GM12873 (cell line): ENCODE measurements around the gene TRAPPC3L.

Source experiments
- TF ChIP-seq, protein P1 (sequence below): IDR thresholded peaks from 2 replicates; pipeline ENCODE4 v1.5.1; 2012; ENCODE audit warnings: low read depth, mild to moderate bottlenecking, moderate library complexity, low read length, control low read depth; ENCODE audit not compliant: insufficient read depth; ENCODE audit errors: missing control alignments

TRAPPC3L gene

DNA sequence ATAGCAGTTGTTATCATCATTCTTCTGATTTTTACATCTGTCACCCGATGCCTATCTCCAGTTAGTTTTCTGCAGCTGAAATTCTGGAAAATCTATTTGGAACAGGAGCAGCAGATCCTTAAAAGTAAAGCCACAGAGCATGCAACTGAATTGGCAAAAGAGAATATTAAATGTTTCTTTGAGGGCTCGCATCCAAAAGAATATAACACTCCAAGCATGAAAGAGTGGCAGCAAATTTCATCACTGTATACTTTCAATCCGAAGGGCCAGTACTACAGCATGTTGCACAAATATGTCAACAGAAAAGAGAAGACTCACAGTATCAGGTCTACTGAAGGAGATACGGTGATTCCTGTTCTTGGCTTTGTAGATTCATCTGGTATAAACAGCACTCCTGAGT, 82.2 kb downstream of the TRAPPC3L start:
- TF ChIP-seq, protein P1, sequence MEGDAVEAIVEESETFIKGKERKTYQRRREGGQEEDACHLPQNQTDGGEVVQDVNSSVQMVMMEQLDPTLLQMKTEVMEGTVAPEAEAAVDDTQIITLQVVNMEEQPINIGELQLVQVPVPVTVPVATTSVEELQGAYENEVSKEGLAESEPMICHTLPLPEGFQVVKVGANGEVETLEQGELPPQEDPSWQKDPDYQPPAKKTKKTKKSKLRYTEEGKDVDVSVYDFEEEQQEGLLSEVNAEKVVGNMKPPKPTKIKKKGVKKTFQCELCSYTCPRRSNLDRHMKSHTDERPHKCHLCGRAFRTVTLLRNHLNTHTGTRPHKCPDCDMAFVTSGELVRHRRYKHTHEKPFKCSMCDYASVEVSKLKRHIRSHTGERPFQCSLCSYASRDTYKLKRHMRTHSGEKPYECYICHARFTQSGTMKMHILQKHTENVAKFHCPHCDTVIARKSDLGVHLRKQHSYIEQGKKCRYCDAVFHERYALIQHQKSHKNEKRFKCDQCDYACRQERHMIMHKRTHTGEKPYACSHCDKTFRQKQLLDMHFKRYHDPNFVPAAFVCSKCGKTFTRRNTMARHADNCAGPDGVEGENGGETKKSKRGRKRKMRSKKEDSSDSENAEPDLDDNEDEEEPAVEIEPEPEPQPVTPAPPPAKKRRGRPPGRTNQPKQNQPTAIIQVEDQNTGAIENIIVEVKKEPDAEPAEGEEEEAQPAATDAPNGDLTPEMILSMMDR, result no peak

DNA sequence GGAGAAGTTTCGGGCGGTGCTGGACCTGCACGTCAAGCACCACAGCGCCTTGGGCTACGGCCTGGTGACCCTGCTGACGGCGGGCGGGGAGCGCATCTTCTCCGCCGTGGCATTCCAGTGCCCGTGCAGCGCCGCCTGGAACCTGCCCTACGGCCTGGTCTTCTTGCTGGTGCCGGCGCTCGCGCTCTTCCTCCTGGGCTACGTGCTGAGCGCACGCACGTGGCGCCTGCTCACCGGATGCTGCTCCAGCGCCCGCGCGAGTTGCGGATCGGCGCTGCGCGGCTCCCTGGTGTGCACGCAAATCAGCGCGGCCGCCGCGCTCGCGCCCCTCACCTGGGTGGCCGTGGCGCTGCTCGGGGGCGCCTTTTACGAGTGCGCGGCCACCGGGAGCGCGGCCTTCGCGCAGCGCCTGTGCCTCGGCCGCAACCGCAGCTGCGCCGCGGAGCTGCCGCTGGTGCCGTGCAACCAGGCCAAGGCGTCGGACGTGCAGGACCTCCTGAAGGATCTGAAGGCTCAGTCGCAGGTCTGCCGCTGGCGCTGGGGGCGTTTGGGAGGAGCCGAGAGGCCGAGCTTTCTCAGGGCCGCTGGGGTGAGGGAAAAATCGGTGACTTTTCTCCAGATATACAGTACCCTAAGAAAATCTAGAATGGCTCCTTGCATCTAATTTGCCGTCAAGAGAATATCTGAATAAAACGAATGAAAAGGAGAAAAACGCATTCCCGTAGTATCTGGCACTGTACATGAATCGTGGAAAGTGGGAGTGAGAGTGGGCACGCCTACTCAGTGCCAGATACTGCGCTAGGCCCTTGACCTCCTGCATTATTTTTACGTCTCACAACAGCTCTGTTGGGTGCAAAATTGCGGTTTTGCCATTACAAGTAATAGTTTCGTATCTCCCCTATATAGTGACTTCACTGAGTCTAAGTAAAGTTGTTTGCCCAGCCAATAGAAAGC, 83.3 kb downstream of the TRAPPC3L start:
- TF ChIP-seq, protein P1, result peak; percentile 9

DNA sequence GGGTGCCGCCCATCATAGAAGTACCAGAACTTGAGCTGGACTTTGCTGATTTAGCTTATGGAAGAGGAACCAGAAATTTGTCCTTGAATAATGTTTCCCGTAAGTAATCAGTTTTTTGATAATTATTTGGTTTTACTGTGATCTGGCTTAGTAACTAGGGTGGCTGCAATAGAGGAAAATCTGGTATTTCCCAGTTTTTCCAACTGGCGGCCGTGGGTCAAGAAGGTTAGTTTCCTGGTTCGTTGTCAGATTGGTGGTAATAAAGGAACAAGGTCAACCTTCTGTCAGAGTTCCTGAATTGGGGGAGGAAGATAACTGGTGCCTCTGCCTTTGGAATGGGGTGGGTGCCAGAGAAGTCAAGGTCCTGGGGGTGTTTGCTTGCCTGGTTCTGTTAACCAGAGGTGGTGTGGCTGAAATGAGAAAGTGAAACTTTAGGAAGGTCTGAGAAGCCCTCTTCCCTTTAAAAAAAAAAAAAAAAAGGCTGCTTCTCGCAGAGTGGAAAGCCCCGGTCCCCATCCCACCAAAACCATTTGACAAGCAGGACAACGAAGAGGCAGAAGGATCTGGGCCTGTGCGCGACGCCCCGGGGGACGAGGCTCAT, 84.1 kb downstream of the TRAPPC3L start, which contains the start of gene CALHM6:
CALHM6 (plus strand) TSS at position 45 of the 601 bp plus-strand sequence; CDS start at position 600, 555 bp downstream.
- TF ChIP-seq, protein P1, result no peak

DNA sequence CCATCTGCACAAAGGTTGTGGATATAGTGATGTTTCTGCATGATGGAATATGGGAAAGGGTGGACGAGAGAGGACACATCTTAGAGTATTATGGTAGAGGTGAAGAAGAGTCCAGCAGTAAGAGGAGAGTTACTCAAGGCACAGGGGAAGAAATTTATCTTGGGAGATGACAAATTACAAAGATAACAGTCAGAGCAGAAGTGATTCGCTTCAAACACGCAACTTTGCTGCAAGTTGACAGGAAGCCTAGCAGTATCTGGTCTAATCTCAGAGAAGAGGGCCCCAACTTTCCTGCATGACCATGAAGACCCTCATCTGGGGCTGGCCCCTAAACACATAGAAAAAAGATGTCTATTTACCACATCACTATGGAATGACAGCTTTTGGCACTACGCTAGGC, 85.6 kb downstream of the TRAPPC3L start:
- TF ChIP-seq, protein P1, result no peak

DNA sequence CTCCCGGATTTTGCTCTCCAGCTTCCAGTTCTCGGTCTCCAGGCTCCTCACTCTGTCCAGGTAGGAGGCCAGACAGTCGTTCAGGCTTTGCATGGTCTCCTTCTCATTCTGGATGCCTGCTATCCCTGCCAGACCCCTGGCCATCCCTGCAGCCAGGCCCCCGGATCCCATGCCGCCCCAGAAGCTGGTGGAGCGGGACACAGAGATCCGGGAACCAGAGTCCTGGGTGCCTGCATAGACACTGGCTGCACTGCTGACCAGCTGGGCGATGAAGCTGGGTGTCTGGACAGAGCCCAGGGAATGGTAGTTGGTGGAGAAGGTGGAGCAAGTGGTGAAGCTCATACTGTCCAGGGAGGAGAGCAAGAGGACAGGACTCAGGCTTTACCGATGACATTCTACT, 87.2 kb downstream of the TRAPPC3L start:
- TF ChIP-seq, protein P1, result no peak

DNA sequence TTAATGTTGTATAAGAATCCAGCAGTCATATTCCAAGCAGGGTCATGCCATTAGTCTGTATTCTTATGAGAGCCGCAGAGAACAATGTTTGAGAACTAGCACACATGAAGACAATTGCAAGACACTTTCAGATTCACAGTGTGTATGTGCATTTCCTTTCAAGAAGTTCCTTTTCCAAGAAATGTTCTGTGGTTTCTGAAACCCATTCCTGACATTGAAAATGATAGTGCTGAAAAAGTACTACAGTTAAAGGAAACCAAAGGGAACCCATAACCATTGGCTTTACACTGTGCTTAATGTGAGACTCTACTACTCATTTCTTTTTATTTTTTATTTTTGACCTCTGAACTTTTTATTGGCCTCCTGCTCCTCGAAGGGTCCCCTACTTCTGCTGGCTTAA, 88.6 kb downstream of the TRAPPC3L start:
- TF ChIP-seq, protein P1, result no peak

DNA sequence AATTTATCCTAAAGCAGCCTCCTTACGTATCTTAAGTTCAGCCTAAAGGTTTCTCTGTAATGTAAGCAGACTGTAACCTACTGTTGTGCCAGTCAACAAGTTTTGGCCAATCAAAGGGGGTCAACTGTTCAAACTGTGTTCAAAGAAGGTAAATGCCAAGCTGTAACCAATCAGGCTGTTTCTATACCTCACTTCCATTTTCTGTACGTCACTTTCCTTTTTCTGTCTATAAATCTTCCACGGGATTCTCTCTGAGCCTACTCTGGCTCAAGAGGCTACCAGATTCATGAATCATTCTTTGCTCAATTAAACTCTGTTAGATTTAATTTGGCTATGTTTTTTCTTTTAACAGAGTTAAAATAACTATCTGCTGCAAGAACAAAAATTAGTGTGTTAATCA, 89.4 kb downstream of the TRAPPC3L start:
- TF ChIP-seq, protein P1, result no peak
